CD1c-positive myeloid dendritic cell (primary cell): ENCODE measurements around the gene PRKCZ.

Source experiments
- DNase-seq: peaks from one replicate; pipeline ENCODE4 v3.0.0-alpha.2; 2016; ENCODE audit errors: extremely low spot score

PRKCZ gene

GRCh38 chr1:2024887-2025286, 25.3 kb upstream of the PRKCZ start:
- DNase-seq = no peak

- DNase-seq = no peak
Observed at GRCh38 chr1:2025491-2025981, 24.7 kb upstream of the PRKCZ start.

GRCh38 chr1:2027961-2028583, 22.1 kb upstream of the PRKCZ start:
- no peak for DNase-seq

GRCh38 chr1:2028870-2029560, 21.2 kb upstream of the PRKCZ start:
- DNase-seq = no peak

- DNase-seq = no peak
Observed at GRCh38 chr1:2029561-2029960, 20.6 kb upstream of the PRKCZ start.

- DNase-seq = no peak
Observed at GRCh38 chr1:2030076-2030871, 19.9 kb upstream of the PRKCZ start.

GRCh38 chr1:2031546-2032540, 18.4 kb upstream of the PRKCZ start:
- no peak for DNase-seq

- no peak for DNase-seq
Observed at GRCh38 chr1:2032737-2033136, 17.5 kb upstream of the PRKCZ start.

GRCh38 chr1:2033165-2033564, 17.0 kb upstream of the PRKCZ start:
- DNase-seq = no peak

- DNase-seq = no peak
Observed at GRCh38 chr1:2036287-2036686, 13.9 kb upstream of the PRKCZ start.

- no peak for DNase-seq
Observed at GRCh38 chr1:2037314-2037979, 12.8 kb upstream of the PRKCZ start.

GRCh38 chr1:2038229-2038628, 12.0 kb upstream of the PRKCZ start:
- no peak for DNase-seq

- DNase-seq = no peak
Observed at GRCh38 chr1:2039251-2039650, 11.0 kb upstream of the PRKCZ start.

GRCh38 chr1:2041305-2041704, 8.9 kb upstream of the PRKCZ start:
- DNase-seq = no peak

- DNase-seq = no peak
Observed at GRCh38 chr1:2041887-2042286, 8.3 kb upstream of the PRKCZ start.

GRCh38 chr1:2042830-2043773, 7.1 kb upstream of the PRKCZ start:
- no peak for DNase-seq

GRCh38 chr1:2043886-2044285, 6.3 kb upstream of the PRKCZ start:
- DNase-seq = no peak

GRCh38 chr1:2044510-2045319, 5.5 kb upstream of the PRKCZ start:
- DNase-seq = peak; percentile 84
